Activated CD4-positive, alpha-beta T cell treated with anti-CD3 and anti-CD28 coated beads, Interleukin-10, Interleukin-2, amounts not matched to agents 100 ng/mL and 50 ng/mL, durations not matched to agents 16 hours and 8 hours (primary cell): ENCODE data around the gene SMIM8.
A peak's percentile ranks its signal among the peaks of the same experiment; 100 is the strongest.

Experiments
- DNase-seq: peaks from one replicate; pipeline ENCODE4 v3.0.0-alpha.2; 2020

Gene SMIM8

DNA sequence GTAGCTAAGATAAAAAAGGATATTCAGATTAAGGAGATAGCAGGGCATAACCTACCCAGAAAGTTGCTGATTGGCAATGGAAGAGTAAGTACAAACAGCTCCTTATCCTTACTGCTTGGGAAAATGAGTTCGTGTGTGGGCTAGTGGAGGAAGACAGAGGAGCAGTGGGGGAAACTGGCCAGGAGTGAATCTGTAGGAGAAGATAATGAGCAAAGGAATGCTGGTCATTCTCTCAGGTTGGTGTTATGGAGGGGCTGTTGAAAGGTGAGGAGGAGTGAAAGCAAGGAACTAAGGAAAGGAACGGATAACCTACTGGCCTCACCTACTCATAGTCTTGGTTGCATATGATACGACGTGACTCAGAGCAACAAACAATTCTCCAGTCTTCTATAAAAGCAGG is 14.0 kb downstream of the SMIM8 start:
- no peak for DNase-seq

DNA sequence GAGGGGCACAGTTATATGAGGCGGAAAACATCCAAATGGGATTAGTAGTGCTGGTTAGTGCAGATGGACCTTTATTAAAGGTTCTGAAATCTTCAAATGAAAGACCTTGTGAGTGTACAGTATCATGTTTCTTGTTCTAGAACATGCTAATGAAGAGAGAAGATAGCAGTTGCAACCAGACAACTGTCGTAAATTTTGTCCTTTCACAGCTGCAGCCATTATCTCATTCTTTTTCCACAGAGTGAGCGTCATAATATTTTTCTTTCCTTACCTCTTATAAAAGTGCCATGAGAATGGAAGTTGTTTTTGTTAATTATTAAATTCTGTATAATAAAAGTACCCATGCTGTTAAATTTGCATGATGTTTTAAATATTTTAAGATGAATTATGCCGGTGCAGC is 17.8 kb downstream of the SMIM8 start:
- no peak for DNase-seq

DNA sequence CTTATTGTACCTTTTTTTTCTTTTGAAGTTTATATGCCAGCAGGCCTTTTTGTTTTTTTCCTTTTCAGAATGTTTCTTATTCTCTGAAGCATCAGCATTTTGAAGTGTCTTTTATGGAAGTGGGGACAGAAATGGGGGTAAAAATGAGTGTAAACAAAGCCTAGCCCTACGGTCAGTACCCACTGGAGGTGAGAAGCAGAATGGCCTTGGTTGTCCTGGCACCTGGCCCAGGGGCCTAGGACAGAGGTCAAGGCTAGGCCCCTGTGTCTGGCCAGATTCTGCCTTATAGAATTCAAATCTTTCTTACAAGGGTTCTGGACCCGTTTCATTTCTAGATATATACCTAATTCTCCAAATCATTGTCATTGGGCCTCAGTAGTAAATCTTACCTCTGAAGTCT is 18.8 kb downstream of the SMIM8 start:
- DNase-seq, result no peak

DNA sequence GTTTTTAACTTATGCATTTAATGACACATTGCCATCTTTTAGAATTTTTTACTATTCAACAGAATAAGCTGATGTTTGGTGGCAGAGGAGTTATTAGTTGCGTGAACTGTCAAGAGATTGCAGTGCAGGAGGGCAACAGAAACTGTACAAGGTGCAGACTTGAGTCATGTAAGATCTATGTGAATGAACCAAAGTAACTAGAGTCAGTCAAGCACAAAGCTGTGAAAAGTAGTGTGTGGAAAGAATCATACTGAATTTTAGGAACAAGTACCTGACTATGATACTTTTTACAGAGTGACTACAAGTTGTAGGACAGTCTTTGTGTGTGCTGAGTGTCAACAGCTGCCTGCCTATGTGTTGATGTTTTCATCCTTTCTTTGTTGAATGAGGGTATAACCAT is 19.5 kb downstream of the SMIM8 start:
- DNase-seq, result no peak

DNA sequence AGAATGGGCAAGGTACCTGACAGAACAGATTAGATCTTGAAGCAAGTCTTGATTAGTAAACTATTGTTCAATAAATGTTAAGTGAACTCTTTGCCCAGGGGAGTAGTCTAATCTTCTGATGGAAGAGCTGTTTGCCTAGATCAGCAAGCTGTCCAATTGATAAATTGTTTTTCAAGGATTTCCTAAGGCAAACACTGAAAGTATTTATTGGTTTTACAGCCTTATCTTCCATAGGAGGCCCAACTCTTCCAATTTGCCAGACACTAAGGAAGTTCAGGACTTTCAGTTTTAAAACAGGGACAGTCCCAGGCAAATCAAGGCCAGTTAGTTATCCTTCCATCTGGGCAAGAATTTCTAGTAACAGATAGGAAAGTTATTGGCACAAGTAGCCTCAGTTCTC is 20.4 kb downstream of the SMIM8 start:
- DNase-seq, result no peak

DNA sequence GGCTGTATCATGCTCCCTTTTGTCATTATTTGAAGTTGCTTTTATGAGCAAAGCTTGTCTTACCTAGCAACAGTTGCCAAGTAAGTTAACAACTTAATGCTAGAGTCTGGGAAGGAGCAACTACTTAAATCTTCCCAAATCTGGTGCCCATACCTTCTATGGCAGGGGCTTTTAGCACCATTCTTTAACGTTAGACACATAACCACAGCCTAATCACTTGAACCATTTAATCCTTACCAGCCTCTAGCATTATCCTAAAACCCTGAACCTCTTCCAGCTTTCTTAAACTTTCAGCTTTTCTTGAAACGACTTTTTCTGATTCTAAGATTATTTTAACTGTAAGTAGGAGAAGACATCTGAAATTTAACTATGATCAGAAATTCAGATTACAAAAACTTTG is 22.3 kb downstream of the SMIM8 start, which contains the start of gene C6orf163:
Gene C6orf163 (plus strand): TSS at position 83 of the 400 bp plus-strand sequence. CDS start 287 bp downstream, at position 370.
- no peak for DNase-seq

DNA sequence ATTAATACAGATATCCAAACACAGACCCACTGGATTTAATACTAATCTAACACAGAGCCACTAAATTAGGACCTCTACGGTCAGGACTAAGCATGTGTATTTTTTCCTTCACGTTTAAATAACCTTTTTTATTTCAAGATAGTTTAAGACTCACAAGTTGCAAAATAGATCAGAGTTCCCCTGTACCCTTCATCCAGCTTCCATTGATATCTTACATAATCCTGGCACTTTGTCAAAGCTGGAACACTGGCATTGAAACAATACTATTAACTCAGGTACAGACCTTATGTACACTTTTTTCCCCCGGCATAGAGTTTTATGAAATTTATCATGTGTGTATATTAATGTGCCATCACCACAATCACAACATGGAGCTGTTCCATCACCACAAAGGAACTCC is 24.3 kb downstream of the SMIM8 start:
- no peak for DNase-seq

DNA sequence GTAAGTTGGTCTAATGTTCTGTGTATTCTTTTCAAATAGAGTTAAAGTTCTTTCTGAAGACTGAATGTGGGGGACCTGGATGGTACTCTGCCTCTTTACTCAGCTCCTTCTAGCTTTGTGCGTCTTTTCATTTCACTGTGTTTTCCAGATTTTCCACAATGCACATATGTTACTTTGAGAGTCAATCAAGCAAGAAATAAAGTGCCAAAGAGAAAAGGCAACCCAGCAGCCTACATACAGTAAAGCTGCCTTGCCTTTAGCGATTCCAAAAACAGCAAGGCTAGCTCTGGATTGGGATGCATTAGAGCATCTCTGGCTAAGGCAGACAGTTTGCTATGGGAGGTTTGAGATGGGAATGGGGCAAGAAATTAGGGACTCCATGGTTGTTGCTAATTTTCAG is 27.5 kb downstream of the SMIM8 start:
- DNase-seq, result no peak

DNA sequence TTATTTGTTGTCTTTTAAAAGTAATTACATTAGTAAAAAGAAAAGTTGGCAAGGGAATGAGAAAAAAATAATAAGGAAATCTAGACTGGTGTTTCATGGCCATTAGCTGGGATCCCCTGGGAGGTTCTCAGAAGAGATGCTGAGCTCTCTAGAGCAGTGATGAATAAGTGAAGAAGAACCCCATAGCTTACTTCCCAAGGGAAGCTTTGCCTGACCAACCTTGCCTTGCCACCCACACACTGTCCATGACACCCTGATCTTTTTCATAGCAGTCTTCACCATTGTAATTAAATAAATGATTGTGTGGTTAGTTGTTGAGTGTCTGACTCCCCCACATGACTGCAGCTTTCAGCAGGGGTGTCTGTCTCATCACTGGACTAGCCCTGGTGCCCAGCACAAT is 28.1 kb downstream of the SMIM8 start:
- no peak for DNase-seq

DNA sequence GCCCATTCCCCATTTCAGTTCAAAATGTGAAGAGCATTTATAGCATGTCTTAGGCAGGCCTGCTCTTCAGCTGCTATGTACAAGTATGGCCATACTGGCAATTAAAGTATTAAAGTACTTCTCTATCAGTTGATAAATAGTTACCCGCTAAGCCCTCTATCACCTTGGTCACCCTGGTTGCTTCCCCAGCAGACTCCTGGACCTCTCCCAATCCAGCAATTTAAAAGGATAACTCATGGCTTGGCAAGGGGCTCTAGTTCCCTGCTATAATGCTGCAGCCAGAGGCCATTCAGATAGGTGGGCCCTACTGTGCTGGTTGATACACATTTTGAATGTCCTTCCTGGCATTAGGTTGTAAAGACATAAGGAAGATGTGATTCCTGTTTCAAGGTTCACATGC is 29.2 kb downstream of the SMIM8 start:
- no peak for DNase-seq

DNA sequence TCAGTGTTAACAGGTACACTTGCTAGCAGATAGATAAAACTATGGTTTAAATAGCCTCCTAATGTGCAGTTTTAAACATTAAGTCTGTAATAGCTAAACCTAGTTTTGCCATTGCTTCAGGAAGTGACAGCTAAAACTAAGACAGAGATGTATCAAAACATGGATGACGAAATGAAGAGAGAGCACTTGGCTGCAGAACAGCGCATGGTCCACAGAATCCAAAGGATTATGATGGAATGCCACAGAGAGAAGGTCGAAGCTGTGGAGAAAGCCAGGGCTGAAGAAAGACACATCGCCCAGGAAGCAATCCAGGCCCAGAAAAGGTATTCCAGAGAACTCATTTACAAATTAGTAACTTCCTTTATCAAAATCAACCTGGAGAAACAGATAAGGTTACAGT is 33.8 kb downstream of the SMIM8 start:
- no peak for DNase-seq

DNA sequence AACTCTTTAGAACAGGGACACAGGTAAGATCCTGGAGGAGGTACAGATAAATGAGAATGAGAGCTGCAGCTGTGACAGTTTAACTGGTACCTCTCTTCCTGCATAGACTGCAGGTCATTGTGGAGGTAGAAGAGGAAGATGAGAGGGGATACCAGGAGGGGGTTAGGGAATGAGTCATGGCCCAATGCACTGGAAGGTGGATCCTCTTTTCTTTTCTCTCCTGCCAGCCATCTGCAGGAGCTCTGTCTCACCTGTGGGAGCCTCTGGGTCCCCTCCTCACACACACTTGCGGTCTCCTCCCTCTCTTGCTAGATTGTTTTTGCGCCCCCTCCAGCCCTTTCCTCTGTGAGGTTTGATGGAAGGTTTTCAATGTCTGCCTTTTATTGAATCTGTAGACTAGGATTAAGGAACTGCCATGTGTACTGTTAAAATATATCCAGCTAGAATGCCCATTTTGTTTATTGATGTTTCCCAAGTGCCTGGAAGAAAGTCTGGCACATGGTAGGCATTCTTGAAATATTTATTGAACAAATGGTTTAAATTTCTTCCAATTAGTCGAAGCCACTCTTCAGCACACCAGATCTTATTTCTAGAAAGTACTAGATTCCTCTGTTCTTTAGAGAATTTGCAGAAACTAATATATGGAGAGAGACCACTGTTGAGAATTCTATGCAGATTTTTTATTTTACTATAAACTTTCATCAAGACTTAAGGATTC is 35.2 kb downstream of the SMIM8 start:
- no peak for DNase-seq

DNA sequence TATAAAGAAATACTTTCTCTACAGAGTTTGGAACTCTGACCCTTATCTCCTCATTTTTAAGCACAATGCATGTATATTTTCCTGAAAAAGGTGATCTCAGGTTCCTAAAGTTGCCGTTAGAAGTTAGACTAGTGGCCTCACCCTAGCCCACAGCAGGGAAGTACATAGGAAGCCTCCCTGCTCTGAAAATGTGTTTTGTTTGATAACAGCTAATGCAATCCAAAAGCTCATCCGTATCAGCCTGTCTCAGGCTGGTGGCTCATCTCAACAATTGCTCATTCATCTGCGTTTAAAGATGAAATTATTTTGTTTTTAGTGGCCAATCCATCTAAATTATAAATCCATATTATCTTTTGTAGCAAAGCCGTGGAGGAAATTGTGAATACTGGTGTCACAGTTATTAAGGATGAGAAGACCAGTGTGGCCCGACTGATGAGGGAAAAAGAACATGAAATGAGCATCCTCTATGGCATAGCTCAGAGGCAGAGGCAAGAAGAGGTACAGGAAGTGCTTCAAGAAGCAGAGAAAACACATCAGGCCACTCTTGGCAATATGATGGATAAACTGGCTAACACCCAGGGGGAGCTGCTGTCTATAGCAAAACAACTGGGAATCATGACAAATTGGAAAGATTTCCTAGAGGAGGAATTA is 42.3 kb downstream of the SMIM8 start:
- DNase-seq, result no peak

DNA sequence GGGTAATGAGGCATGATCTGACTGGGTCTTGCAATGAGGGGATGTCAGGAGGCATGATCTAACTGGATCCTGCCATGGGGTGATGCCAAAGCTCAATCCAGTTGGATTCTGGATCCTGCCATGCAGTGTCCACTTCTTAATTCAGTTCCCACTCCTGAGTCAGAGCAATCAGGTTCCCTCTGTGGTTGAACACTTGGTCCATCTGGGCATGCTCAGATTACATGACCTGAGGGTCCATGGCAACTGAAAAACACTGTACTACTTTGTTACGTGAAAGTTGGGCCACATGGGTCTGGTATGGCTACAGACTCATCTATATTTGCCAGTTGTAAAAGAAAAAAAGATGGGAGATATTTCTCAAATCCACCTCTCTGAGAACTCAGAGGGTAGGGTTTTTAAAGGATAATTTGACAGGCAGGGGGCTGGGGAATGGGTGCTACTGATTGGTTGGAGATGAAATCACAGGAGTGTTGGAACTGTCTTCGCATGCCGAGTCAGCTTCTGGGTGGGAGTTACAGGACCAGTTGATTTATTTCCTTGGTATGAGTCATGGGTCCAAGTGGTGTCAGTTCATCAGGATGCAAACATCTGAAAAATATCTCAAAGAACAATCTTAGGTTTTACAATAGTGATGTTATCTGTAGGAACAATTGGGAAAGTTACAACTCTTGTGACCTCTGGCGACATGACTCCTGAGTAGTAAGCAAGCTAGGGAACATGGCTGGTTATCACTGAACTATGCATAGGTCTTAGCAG is 43.9 kb downstream of the SMIM8 start:
- no peak for DNase-seq

DNA sequence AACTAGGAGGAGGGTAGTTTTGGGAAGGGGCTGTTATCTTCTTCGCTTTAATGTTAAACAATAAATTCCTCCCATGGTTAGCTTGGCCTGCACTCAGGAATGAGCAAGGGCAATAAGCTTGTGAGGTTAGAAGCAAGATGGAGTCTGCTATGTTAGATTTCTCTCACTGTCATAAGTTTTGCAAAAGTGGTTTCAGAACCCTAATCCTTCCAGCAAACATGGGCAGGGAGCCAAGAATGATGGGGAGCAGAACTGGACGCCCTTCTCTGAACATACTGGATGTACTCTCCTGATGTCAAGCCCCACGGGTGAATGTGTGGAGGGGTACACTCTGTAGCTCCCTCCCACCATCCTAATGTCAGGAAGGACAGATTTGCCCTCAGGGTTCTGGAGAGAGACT is 44.5 kb downstream of the SMIM8 start:
- DNase-seq, result no peak

DNA sequence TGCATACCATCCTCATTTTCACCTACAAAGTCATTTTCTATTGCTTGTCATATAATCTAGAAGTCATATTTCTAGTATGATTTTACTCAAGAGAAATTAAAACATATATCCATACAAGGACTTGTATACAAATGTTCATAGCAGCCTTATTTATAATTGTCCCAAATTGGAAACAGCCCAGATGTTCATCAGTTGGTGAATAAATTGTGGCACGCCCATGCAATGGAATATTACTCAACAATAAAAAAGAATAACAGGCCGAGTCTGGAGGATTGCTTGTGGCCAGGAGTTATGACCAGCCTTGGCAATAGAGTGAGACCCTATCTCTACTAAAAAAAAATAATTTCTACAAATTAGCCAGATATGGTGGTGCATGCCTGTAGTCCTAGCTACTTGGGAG is 51.0 kb downstream of the SMIM8 start:
- DNase-seq, result no peak

DNA sequence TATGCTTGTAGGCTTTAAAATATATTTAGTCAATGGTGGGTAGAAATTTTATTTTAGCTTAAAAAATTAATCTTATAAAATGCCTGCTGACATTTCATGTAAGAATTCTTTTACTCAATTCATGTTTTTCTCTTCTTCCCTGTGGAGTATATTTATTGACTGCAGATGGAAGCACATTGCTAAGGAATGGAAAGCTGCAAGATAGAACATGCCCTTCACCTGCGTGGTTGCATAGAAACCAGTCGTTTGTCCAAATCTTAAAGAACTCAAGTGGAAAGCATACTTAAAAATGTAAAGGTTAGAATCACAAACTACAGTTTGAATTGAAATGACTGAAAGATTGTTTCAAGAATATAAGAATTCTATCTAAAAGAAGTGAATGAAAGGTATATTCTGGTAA is 52.9 kb downstream of the SMIM8 start:
- no peak for DNase-seq

DNA sequence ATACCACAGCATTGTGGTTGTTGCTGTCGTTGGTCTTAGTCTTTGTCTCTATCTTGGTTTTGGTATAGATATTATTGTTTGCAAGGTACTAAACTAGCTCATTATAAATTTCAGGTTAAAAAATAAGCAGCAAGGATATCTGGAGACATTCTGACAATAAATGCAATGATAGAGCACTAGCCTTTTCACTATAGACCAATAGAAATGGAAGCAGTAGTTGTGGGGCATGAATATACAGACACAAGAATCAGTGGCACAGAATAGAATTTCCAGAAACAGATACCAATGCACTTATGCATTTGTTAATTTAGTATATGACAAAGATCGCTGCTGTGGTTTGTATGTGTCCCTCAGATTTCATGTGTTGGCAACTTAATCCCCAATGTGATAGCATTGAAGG is 54.3 kb downstream of the SMIM8 start:
- no peak for DNase-seq

DNA sequence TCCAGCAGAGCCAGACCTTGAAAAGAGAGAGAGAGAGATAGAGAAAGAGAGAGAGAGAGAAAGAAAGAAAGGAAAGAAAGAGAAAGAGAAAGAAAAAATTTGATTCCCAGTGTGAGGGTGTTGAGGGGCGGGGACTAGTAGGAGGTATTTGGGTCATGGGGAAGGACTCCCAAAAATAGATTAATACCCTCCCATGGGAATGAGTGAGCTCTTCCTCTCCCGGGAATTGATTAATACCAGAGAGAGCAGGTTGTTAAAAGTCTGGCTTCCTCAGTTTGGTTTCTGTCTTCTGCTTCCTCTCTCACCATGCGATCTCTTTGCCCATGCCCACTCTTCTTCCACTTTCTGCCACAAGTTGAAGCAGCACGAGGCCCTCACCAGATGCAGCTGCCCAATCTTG is 56.6 kb downstream of the SMIM8 start:
- no peak for DNase-seq

DNA sequence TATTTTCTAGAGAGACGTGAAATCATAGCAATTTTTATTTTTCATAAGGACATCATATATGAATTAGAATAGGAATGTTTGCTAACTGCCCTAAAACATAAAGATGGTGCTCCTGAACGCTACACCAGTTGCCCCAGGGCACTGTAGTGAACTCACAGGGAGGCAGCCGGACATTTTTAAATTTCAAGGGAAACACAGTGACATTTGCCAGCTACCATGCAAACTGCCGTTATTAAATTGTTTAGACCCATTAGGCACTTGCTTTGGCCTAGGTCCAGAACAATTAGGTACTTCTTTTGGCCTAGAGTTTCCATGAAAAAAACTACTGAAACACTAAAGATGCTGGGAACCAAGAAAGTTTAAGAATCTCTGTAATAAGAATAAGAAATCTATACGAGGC is 60.5 kb downstream of the SMIM8 start:
- no peak for DNase-seq

DNA sequence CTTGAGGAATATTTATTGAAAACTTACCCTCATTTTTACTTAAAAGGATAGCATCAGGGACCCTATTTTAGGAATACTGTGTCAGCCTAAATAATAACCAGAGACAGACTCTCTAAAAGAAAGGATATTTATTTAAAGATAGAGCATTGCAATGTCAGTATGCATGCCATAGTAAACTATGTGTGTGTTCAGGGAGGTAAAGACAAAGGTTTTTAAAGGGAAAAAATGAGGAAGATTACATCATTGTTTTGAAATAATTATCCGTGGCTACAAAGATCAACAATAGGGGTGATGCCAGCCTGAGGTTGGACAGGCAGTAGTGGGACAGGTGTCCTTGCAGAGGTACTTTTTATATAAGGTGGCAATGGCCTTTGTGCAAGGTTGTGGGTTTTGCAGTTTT is 61.6 kb downstream of the SMIM8 start:
- no peak for DNase-seq

DNA sequence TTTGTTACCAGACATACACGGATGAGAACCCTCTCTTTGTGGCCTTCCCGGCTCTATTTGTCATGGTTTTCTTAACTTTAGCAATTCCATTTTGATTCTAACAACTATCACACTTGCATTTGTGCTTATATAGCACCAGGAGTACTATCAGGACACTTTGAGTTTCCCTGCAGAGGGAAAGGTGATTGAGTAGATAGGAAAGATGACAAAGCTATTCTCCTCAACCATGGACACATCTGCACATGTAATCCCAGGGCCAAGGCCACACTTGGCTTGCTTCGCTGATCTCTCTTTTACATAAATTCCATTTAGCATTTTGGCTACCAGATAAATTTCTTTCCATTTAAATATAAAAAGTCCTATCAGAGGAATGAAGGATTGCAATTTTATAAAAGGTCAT is 62.1 kb downstream of the SMIM8 start:
- no peak for DNase-seq

DNA sequence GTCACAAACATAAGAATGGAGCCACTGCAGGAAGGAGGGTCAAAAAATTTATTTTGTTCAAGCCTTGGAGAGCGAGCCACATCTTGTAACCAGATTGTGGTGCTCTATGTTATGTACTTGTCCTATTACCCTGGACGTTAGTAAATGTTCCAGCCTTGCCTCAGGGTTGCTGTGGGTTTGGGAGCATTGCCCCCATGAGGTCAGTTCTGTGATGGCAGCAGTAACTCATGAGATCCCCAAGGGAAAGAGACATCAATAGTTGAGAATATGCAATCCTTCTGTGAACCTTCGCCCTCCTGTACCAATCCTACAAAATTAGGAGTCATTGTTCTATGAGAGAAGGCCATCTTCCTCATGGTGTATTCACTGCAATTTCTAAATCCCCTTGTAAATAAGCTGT is 68.9 kb downstream of the SMIM8 start:
- peak; percentile 2 for DNase-seq
